HG02840 (cell line): ENCODE measurements around the gene ZNF224.
"Not testable (repeated sequence)": the region's sequence is repeated elsewhere in the genome, so short reads cannot be mapped to it uniquely, and the experiment has no call there.

Source experiments
- ATAC-seq: cut with Tn5 transposase; IDR thresholded peaks from one replicate; pipeline ENCODE4 v1.9.1; 2021; ENCODE audit warnings: mild to moderate bottlenecking, moderate library complexity, moderate number of reproducible peaks; ENCODE audit not compliant: unreplicated experiment, low FRiP score

ZNF224 gene

GRCh38 chr19:44113784-44114390, 19.7 kb downstream of the ZNF224 start:
- ATAC-seq, result no peak

- ATAC-seq, result not testable (repeated sequence)
Measured at GRCh38 chr19:44121162-44121561, 27.0 kb downstream of the ZNF224 start.

DNA sequence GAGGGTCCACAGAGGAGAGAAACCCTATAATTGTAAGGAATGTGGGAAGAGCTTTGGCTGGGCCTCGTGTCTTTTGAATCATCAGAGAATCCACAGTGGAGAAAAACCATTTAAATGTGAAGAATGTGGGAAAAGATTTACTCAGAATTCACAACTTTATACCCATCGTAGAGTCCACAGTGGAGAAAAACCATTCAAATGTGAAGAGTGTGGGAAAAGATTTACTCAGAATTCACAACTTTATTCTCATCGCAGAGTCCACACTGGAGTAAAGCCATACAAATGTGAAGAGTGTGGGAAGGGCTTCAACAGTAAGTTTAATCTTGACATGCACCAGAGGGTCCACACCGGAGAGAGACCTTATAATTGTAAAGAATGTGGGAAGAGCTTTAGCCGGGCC, 37.8 kb downstream of the ZNF224 start:
- no peak for ATAC-seq

GRCh38 chr19:44141191-44142058, 47.3 kb downstream of the ZNF224 start, which contains the start of gene ZNF234:
TSS of gene ZNF234 (plus strand) at chr19:44141554. CDS start at chr19:44144633, 3,079 bp downstream.
- ATAC-seq, result peak; percentile 90

DNA sequence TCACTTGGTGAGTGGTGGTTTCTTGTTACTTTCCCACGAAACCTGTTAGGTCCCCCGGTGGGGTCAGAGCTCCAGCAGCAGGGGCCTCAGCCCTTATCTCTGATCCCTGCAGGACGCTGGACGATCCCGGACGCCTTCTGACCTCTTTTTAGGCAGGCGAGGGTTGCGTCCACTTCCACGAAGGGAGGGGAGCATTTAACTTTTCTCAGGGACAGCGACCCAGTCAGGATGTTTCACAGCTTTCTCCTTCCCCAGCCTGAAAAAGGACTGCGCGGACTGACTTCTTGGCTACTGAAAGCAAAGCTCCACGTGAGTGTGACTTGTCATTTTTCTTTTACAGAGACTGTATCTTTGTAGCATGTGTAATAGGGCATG, 47.9 kb downstream of the ZNF224 start:
- no peak for ATAC-seq

DNA sequence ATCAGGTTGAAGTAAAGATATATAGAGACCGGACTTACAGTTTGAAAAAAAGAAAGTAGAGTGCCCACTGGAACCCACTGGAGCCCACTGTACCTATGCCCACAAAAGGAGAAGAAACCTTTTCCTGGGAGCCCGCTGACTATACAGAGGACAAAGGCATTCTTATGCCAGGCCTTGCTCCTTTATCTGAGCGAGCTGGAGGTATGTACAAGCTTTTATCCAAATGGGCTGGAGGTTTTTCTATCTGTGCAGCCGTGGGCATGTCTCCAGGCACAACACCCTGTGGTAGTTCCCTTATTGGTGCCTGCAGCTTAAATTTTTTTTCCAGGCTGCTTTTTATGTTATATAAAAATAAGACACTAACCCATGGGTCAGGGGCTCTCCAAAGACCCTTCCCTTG, 55.6 kb downstream of the ZNF224 start:
- ATAC-seq, result no peak

- no peak for ATAC-seq
Measured at GRCh38 chr19:44151491-44151890, 57.3 kb downstream of the ZNF224 start.

GRCh38 chr19:44156475-44156874, 62.3 kb downstream of the ZNF224 start:
- no peak for ATAC-seq
